Adrenal gland (tissue), 12 donors: ENCODE data around the gene DCAF15. TPM values are rescaled to one million over a fixed set of nuclear protein-coding genes. Genes with fewer than 3 reads are reported as not detected.
"Not testable (repeated sequence)": the region's sequence is repeated elsewhere in the genome, so short reads cannot be mapped to it uniquely, and the experiment has no call there.

Experiments
- DNase-seq, 7 donors: peaks; one replicate each; pipeline ENCODE4 v3.0.0-alpha.2; 2019 to 2020
- H3K27ac ChIP-seq, 5 donors: fragments of 200-600 bp; sonication (generic) in 4 of 5; 1 replicate in 3 of 5; 2 replicates in 2 of 5; pipeline versions ENCODE4 v1.5.1 to v1.8.0; 2016 to 2020; ENCODE audit warnings: mild to moderate bottlenecking in 1 of 5
- H3K27me3 ChIP-seq: fragments of 200-600 bp; 2 replicates; pipeline ENCODE4 v1.8.0; 2021
- H3K36me3 ChIP-seq, 2 donors: fragments of 200-600 bp; replicated peaks in 1 of 2; 1 replicate in 1 of 2; 2 replicates in 1 of 2; pipeline versions ENCODE4 v1.5.1 to v1.8.0; 2018 to 2022
- H3K4me1 ChIP-seq, 2 donors: fragments of 200-600 bp; replicated peaks in 1 of 2; 1 replicate in 1 of 2; 2 replicates in 1 of 2; pipeline versions ENCODE4 v1.5.1 to v1.8.0; 2018 to 2021
- H3K4me3 ChIP-seq, 4 donors: fragments of 200-600 bp; sonication (generic) in 3 of 4; one replicate each; pipeline ENCODE4 v1.5.1; 2016 to 2018
- H3K9me3 ChIP-seq, 3 donors: fragments of 200-600 bp; sonication (generic) in 1 of 3; replicated peaks in 1 of 3; 1 replicate in 2 of 3; 2 replicates in 1 of 3; pipeline versions ENCODE4 v1.5.1 to v1.8.0; 2016 to 2021
- POLR2A ChIP-seq, 2 donors: fragments of 450-650 bp; IDR thresholded peaks; one replicate each; pipeline ENCODE4 v1.6.1; 2017; ENCODE audit warnings: antibody characterized with exemption in 2 of 2, mild to moderate bottlenecking in 2 of 2, moderate library complexity in 1 of 2
- WGBS, 4 donors: extraction: QIAGEN DNeasy Blood & Tissue Kit in 2 of 4; methylation state at CpG; one replicate each; pipeline versions ENCODE4 v1.1.5 to v1.1.7; 2013 to 2017; 5-methylcytosine and 5-hydroxymethylcytosine counted together
- intact Hi-C, 2 donors: fragments of 100-400 bp; cut with DNase I; formaldehyde crosslinking; loops; one replicate each; pipeline versions ENCODE4 v1.14.1 to v1.15.0; 2022 to 2023
- polyA plus RNA-seq, 3 donors: library from polyadenylated mRNA; stranded (reverse); fragments of 200-250 nt in 2 of 3; fragments of 350-450 nt in 1 of 3; fragmentation: Illumina TruSeq in 1 of 3; extraction: RNeasy Lipid Tissue Mini Kit (QIAGEN cat#74804) in 1 of 3; gene quantifications; one replicate each; pipeline ENCODE4 v1.2.3, GENCODE V29; 2013 to 2014
- total RNA-seq, 9 donors: library from RNA; depleted of rRNA in 4 of 9; stranded (reverse); fragments of >200 nt in 4 of 9; fragments of 120-200 nt in 1 of 9; fragmentation: NEBNext Ultra II Directional in 1 of 9; extraction: Animal tissue kit (Norgen Biotek cat#: 25700) in 1 of 9; gene quantifications; one replicate each; pipeline versions ENCODE4 v1.1.0 to v1.2.4, GENCODE V29; 2013 to 2023
- TF ChIP-seq, protein P1 (sequence below), 6 experiments: fragments of 450-650 bp in 4 of 6; fragments of 200-600 bp in 2 of 6; sonication (generic) in 1 of 6; IDR thresholded peaks; 1 replicate in 5 of 6; 2 replicates in 1 of 6; pipeline versions ENCODE4 v1.5.1 to v1.8.0; 2016 to 2021; ENCODE audit warnings: antibody characterized with exemption in 6 of 6, mild to moderate bottlenecking in 2 of 6, moderate library complexity in 1 of 6
- donor health status: healthy with polysubstance abuse.
- donor health status: Bipolar disorder and iron deficiency.
- donor health status: DM: yes; HTN: yes; CAD: no.
- donor health status: DM: no; HTN: no; CAD: no.
- donor health status: DM: no; HTN: no; CAD: no.
- donor health status: DM: yes; HTN: yes; CAD: no.

Gene DCAF15
- total and polyA plus RNA-seq, 12 donors: 6.7 to 147 (median 13.5) TPM

DNA sequence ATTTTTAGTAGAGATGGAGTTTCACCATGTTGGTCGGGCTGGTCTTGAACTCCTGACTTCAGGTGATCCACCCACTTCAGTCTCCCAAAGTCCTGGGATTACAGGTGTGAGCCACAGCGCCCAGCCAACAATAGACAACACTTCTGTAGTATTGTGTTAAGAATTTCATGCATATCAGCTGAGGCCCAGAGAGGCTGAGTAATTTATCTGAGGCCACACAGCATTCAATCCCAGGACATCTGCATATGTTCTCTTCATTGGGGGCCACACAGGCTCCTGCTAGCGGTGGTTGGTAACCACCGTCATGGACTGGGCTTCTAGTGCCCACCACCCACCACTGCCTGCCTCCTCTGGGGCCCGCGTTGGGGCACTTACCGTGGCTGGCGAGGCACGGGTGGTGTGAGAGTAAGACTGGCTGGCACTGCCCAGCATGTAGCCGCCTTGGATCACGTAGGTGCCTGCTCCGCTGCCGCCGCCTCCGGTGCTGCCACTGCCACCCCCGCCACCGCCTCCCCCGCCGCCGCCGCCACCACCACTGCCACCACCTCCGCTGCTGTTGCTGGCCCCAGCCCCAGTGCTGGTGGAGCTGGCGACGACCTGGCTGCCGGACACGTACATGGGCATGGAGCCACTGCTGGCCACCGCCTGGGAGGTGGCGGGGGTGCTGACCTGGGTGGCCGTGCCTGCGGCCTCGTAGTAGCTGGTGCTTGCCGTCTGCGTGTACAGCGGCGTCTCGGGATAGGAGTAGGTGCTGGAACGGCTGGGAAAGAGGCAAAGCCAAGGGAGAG is 20.3 kb downstream of the DCAF15 start:
- Histone ChIP-seq H3K4me1 (no peaks in the 10 kb centered on the region), H3K27me3 (no peaks in the 10 kb centered on the region), H3K27ac (no peak overlapping the region), H3K9me3 (no peaks in the 10 kb centered on the region), H3K36me3 (peaks cover 0 to 44% of the 10 kb centered on the region in 2 donors), H3K4me3 (no peak overlapping the region)
- no peak for DNase-seq
- WGBS, 4 donors: 90 to 95% (median 94%) methylated on average over 15 to 37 of the region's 37 CpGs
- TF ChIP-seq, protein P1, sequence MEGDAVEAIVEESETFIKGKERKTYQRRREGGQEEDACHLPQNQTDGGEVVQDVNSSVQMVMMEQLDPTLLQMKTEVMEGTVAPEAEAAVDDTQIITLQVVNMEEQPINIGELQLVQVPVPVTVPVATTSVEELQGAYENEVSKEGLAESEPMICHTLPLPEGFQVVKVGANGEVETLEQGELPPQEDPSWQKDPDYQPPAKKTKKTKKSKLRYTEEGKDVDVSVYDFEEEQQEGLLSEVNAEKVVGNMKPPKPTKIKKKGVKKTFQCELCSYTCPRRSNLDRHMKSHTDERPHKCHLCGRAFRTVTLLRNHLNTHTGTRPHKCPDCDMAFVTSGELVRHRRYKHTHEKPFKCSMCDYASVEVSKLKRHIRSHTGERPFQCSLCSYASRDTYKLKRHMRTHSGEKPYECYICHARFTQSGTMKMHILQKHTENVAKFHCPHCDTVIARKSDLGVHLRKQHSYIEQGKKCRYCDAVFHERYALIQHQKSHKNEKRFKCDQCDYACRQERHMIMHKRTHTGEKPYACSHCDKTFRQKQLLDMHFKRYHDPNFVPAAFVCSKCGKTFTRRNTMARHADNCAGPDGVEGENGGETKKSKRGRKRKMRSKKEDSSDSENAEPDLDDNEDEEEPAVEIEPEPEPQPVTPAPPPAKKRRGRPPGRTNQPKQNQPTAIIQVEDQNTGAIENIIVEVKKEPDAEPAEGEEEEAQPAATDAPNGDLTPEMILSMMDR (IDR thresholded peaks at IDR 0.05): no peak
- TF ChIP-seq POLR2A (IDR thresholded peaks at IDR 0.05): no peak
- intact Hi-C loops: no loop called here

DNA sequence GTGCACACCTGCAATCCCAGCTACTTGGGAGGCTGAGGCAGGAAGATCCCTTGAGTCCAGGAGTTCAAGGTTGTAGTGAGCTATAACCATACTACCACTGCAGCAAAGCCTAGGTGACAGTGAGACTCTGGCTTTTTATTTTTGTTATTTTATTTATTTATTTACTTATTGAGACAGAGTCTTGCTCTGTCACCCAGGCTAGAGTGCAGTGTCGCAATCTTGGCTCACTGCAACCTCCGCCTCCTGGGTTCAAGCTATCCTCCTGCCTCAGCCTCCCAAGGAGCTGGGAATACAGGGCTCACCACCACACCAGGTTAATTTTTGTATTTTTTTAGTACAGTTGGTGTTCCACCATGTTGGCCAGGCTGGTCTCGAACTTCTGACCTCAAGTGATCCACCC is 21.2 kb downstream of the DCAF15 start:
- H3K27ac ChIP-seq, intact Hi-C loops, DNase-seq, H3K27me3 ChIP-seq, H3K9me3 ChIP-seq, H3K4me1 ChIP-seq, H3K4me3 ChIP-seq: not testable (repeated sequence)
- H3K36me3 ChIP-seq: peaks cover 0 to 34% of the 10 kb centered on the region in 2 donors
- WGBS, 4 donors: 98 to 100% (median 99%) methylated on average over 3 of the region's 3 CpGs

- peaks cover 0 to 28% of the 10 kb centered on the region in 2 donors for H3K36me3 ChIP-seq
- 71 to 78% (median 74%) methylated on average over 12 of the region's 12 CpGs for WGBS, 4 donors
Measured at GRCh38 chr19:13974073-13974472, 21.8 kb downstream of the DCAF15 start.

DNA sequence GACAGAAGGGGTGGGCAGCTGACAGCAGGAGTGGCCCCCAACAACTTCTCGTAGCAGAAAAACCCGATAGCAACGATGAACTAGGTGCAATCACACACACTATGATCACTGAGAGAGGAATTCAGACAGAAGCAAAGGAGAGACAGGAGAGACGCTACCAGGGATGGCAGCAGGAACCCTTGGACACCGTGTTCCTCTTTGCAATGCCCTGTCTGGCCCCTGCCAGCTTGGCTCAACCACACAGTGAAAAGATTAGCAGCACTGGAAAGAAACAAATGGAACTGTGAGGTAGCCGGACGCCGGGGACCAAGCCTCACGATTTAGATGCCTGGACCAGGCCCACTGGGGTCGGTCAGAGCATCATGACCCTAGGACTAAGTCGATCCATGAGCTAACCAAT is 23.6 kb downstream of the DCAF15 start:
- no peak for DNase-seq
- H3K4me1 ChIP-seq: peaks cover 9% of the 10 kb centered on the region in 2 donors
- intact Hi-C loops: no loop called here
- H3K4me3 ChIP-seq: no peak overlapping the region
- WGBS, 4 donors: 86 to 95% (median 91%) methylated on average over 11 of the region's 11 CpGs
- H3K9me3 ChIP-seq: no peaks in the 10 kb centered on the region
- H3K27ac ChIP-seq: no peak overlapping the region
- no peaks in the 10 kb centered on the region for H3K27me3 ChIP-seq
- peaks cover 0 to 16% of the 10 kb centered on the region in 2 donors for H3K36me3 ChIP-seq
- TF ChIP-seq, protein P1 (IDR thresholded peaks at IDR 0.05): no peak
- no peak for TF ChIP-seq POLR2A (IDR thresholded peaks at IDR 0.05)

More at GRCh38 chr19:13974073-13974472, 21.8 kb downstream of the DCAF15 start:
- no peak for TF ChIP-seq POLR2A (IDR thresholded peaks at IDR 0.05)
- TF ChIP-seq, protein P1 (IDR thresholded peaks at IDR 0.05): no peak
- intact Hi-C loops: no loop called here
- H3K9me3 ChIP-seq: no peaks in the 10 kb centered on the region
- peaks cover 2 to 7% of the 10 kb centered on the region in 2 donors for H3K4me1 ChIP-seq
- H3K4me3 ChIP-seq: no peak overlapping the region
- no peak overlapping the region for H3K27ac ChIP-seq
- no peak for DNase-seq
- H3K27me3 ChIP-seq: no peaks in the 10 kb centered on the region

GRCh38 chr19:13976446-13976845 is 24.1 kb downstream of the DCAF15 start:
- Histone ChIP-seq H3K27me3 (no peaks in the 10 kb centered on the region), H3K4me3 (no peak overlapping the region), H3K27ac (no peak overlapping the region), H3K4me1 (peaks cover 9% of the 10 kb centered on the region in 2 donors), H3K36me3 (peaks cover 0 to 16% of the 10 kb centered on the region in 2 donors), H3K9me3 (no peaks in the 10 kb centered on the region)
- 90 to 94% (median 92%) methylated on average over 12 of the region's 12 CpGs for WGBS, 4 donors
- no peak for DNase-seq
- intact Hi-C loops: no loop called here
- no peak for TF ChIP-seq POLR2A (IDR thresholded peaks at IDR 0.05)
- TF ChIP-seq, protein P1 (IDR thresholded peaks at IDR 0.05): no peak
